Vagina (tissue), 2 donors: ENCODE data around the gene CPVL.

Source experiments
- POLR2A ChIP-seq, 2 donors: fragments of 450-650 bp; IDR thresholded peaks; one replicate each; pipeline ENCODE4 v1.6.1; 2017; ENCODE audit warnings: antibody characterized with exemption in 2 of 2, mild to moderate bottlenecking in 2 of 2, moderate library complexity in 2 of 2
- POLR2AphosphoS5 ChIP-seq, 2 donors: sonication (generic); formaldehyde crosslinking; IDR thresholded peaks; one replicate each; pipeline ENCODE4 v1.9.0; 2017; ENCODE audit warnings: antibody characterized with exemption in 2 of 2, mild to moderate bottlenecking in 2 of 2, low read depth in 1 of 2; ENCODE audit not compliant: insufficient read depth in 1 of 2
- TF ChIP-seq, protein P1 (sequence below), 3 experiments: fragments of 450-650 bp in 2 of 3; fragments of 200-600 bp in 1 of 3; sonication (generic) in 1 of 3; IDR thresholded peaks; one replicate each; pipeline ENCODE4 v1.5.1; 2017 to 2019; ENCODE audit warnings: antibody characterized with exemption in 3 of 3, mild to moderate bottlenecking in 2 of 3, moderate library complexity in 2 of 3

GRCh38 chr7:28992798-28993197 lies 153.5 kb downstream of the CPVL start:
- TF ChIP-seq POLR2A (IDR thresholded peaks at IDR 0.05): no peak
- TF ChIP-seq, protein P1, sequence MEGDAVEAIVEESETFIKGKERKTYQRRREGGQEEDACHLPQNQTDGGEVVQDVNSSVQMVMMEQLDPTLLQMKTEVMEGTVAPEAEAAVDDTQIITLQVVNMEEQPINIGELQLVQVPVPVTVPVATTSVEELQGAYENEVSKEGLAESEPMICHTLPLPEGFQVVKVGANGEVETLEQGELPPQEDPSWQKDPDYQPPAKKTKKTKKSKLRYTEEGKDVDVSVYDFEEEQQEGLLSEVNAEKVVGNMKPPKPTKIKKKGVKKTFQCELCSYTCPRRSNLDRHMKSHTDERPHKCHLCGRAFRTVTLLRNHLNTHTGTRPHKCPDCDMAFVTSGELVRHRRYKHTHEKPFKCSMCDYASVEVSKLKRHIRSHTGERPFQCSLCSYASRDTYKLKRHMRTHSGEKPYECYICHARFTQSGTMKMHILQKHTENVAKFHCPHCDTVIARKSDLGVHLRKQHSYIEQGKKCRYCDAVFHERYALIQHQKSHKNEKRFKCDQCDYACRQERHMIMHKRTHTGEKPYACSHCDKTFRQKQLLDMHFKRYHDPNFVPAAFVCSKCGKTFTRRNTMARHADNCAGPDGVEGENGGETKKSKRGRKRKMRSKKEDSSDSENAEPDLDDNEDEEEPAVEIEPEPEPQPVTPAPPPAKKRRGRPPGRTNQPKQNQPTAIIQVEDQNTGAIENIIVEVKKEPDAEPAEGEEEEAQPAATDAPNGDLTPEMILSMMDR (IDR thresholded peaks at IDR 0.05): no peak
- no peak for TF ChIP-seq POLR2AphosphoS5 (IDR thresholded peaks at IDR 0.05; ENCODE audit: insufficient read depth in 1 of 2, low read depth in 1 of 2)
